ENCODE measurements around the gene ZSCAN21.

Gene ZSCAN21

DNA sequence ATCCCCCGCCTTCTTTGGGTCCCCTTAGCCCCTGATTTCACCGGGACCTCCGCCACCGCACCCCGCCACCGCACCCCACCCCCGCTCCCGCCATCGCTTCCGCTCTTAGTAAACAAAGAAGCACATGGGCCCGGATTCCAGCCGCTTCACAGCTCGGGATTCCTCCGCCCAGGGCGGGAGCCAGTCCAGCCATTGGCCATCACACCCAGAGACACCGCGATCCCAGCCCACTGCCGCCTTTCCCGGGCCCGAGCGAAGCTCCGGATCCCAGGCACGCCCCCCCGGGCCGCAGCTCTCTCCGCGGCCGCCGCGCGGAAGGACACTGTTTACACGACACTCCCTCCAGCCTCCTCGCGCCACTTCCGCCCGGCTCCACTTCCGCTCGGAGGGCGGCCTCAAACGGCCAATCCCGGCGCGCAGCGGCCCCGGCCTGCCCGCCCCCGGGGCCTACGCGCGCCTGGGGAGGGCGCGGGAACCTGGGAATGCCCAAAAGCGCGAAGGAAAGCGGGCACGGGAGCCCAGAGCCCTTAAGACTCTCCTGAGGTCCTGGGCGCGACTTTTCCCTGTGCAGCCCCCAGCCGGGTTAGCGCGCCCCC is 50.9 kb downstream of the ZSCAN21 start:
- DNase-seq (ENCODE audit: low read depth), result peak; percentile 79

DNA sequence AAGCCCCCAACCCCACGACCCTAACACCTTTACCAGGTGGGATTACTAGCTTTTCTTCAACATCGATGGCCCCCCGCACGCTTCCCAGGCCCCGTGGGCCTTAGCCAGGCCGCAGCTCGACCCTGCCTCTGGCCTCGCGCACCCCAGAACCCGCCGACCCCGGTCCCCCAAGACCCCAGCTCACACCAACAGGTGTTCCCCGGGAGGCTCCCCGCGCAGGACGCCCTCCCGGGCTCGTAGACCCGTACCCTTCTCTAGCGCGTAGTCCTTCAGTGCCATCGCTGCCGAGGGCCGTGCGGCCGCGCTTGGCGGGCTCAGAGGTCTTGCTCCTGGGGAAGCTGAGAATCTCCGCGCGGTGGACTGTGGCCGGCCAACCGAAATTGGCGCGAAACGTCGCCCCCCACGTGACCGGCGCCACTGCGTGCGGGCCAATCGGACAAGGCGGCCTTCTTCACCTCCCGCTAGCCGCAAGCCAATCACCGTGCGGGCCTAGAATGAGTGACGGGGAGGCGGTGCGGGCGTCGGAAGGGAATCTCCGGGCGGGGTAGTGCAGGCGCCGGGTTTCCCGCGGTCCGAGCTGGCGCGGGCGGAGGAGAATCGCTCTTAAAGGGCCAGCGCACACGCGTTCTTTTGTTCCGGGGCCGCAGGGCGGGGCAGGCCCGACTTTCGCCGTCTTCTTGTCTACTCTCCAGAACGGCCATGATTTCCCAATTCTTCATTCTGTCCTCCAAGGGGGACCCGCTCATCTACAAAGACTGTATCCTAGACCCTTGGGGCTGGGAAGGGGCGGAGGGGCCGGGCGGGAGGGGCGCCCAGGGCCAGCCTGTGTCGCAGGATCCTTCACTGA is 51.7 kb downstream of the ZSCAN21 start, which contains the start of the genes AP4M1 and MCM7:
AP4M1 (plus strand) TSS at position 628 of the 847 bp plus-strand sequence; CDS start at position 700, 72 bp downstream.
MCM7 (minus strand) TSS at position 382 of the 847 bp plus-strand sequence; CDS start at position 279, 103 bp downstream.
- DNase-seq (ENCODE audit: low read depth), result peak; percentile 95

GRCh38 chr7:100102950-100103840 is 53.6 kb downstream of the ZSCAN21 start:
- DNase-seq (ENCODE audit: low read depth), result no peak

- no peak for DNase-seq (ENCODE audit: low read depth)
Observed at GRCh38 chr7:100105534-100105933, 56.0 kb downstream of the ZSCAN21 start.

- DNase-seq (ENCODE audit: low read depth), result no peak
Observed at GRCh38 chr7:100106633-100107032, 57.1 kb downstream of the ZSCAN21 start.

DNA sequence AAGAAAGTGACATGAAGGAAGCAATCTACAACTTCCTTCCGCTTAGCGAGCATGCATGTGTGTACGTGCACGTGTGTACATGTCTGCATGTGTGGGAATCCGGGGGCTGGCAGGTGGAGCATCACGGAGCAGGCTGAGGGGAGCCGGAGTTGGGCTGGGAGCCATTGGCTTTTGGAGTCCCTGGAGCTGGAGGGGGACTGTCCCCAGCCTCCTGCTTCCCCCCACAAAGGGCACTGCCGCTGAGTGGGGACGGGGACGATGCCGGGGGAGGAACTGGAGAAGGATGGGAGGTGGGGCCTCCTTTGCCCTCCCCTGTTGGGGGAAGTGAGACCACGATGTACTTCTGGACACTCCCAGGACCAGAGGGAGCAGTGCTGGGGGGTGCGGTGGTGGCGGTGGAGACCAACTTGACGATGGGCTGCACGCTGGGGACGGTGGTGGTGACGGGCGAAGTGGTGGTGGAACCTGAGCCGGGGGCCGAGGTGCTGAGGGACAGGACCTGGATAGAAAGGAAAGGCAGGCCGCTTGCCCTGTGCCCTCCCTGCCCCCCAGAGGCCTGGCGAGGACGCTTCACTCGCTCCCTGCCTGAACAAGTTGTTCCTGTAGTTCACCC is 57.7 kb downstream of the ZSCAN21 start:
- no peak for DNase-seq (ENCODE audit: low read depth)

GRCh38 chr7:100107890-100108289 is 58.3 kb downstream of the ZSCAN21 start:
- DNase-seq (ENCODE audit: low read depth), result no peak

GRCh38 chr7:100109521-100110163 is 60.1 kb downstream of the ZSCAN21 start:
- no peak for DNase-seq (ENCODE audit: low read depth)

DNA sequence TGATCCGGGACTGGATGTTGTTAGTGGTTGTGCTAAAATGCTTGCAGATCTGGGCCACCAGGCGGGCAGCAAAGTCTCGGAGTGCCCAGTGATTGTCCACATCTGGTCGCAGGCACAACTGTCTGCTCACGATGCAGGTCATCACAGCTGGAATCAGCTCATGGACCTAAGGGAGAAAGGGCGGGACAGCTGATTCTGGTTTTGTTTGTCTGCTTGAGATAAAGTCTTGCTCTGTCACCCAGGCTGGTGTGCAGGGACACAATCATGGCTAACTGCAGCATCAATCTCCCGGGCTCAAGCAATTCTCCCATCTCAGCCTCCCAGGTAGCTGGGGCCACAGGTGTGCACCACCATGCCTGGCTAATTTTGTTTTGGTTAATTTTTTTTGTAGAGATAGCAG is 61.6 kb downstream of the ZSCAN21 start:
- no peak for DNase-seq (ENCODE audit: low read depth)

DNA sequence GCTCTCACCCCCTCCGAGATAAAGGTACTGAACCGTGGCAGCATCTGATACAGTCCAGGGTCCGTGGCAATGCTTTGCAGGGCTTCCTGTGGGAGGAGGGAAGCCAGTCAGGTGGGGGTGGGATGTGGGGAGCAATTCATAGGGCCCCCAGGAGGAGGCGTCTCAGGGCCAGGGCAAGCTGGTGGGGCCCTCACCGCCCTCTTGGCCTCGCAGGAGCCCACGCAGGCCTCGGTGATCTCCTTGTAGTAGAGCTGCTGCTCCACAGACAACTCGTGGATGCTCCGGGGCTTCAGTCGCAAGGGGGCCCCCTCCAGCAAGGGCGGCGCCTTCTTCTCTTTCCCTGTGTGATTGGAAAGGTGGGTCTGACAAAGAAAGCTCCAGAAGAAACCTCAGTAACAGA is 62.3 kb downstream of the ZSCAN21 start:
- no peak for DNase-seq (ENCODE audit: low read depth)

Measured in T-helper 22 cell (primary cell).